ENCODE results near the gene RIMBP3B.
"Not testable (repeated sequence)": the region's sequence is repeated elsewhere in the genome, so short reads cannot be mapped to it uniquely, and the experiment has no call there.

The RIMBP3B gene

DNA sequence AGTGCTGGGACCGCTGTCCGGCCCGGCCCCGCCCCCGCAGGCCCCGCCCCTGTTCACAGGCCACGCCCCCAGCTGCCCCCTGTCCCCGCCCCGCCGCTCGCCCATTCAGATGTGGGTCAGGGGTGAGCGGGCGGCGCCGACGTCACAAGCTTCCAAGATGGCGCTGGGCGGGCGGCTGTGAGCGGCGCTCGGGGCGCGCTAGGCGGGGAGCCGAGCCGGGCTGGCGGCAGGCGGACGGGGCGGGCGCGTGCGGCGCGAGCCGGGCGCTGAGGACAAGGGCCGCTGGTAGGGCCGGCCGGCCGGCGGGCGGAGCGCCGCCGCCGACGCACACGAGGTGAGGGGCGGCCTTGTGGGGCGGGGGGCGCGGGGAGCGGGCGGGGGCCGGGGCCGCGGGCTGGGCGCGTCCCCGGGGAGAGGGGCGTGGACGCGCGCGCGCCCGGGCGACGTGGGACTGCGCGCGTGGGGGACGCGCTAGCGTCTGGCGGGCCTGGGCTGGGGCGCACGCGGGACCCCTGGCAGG lies 33.7 kb downstream of the RIMBP3B start, which contains the start of gene HIC2:
Gene HIC2 (plus strand): TSS at position 145 of the 520 bp plus-strand sequence. CDS start 25,461 bp downstream, outside the sequence.
- not testable (repeated sequence) for DNase-seq

DNA sequence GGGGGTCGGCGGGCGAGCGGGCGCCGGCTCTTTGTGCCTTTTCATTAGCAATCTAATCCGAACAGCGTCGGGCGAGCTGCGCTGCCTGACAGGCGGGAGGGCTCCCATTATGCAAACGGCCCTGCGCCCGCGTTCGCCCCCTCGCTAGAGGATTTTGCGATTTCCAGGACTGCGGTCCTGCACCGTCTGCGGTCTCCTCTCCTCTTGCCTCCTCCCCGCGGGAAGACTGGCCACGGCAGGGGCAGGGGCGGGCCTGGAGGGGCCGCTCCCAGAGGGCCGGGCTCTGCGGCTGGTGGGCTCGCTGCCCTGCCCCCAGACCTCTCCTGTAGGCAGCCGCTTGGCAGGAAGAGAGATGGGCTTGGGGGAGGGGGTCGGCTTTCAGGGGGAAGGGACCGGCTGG lies 34.3 kb downstream of the RIMBP3B start:
- not testable (repeated sequence) for DNase-seq

DNA sequence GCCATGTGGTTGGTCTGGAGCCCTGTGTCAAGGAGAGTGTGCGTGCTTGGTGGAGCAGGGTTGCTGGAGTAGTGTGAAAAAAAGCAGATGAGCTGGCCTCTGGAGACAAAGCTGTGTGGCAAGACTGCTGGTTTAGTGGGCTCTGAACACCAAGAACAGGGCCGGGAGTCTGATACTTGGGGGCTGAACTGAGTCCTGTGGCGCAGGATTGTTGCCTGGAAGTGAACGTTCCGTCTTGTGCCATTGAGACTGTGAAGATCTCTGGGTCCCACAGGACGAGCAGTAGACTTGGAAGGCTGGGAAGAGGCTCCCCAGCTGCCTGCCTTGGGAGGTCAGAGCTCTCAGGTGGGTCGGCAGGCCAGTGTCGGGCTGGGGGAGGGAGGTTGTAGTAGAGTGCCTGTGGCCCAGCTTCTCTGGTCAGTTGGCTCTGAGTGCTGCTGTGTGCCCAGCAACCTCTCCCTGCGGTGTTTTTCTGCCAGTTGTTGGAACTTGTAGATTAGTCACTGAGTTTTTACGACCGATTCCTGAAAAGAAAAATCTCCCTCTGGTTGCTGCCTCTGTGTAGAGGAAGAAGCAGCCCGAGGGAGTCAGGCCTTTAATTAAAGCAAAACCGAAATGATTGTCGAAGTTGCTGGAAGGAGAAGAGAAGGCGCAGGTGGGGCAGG lies 35.6 kb downstream of the RIMBP3B start:
- DNase-seq: not testable (repeated sequence)

DNA sequence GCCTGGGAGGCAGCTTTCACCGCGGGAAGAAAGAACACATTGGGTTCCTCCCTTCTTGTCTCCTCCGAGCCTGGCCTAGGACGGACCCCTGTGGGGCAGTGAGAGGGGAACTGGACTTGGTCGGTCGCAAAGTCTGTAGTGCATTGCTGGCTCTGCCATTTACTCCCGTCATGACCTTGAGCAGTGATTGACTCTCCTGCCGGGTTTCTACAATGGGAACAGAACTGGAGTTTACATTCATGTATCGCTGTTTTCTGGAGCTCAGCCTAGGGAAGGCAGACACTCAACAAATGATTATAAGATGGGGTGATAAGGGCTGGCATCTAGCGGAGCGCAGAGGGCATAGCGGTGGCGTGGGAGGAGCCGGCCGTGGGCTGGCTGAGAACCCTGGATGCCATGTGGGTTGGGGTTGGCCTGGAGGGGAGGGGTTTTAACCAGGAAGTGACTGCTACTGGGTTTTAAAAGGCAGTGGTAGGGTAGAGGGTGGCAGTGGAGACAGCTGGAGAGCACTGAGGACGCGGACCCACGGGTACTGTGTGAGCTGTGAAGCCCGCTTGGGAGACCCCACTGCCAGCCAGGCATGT lies 36.7 kb downstream of the RIMBP3B start:
- not testable (repeated sequence) for DNase-seq

DNA sequence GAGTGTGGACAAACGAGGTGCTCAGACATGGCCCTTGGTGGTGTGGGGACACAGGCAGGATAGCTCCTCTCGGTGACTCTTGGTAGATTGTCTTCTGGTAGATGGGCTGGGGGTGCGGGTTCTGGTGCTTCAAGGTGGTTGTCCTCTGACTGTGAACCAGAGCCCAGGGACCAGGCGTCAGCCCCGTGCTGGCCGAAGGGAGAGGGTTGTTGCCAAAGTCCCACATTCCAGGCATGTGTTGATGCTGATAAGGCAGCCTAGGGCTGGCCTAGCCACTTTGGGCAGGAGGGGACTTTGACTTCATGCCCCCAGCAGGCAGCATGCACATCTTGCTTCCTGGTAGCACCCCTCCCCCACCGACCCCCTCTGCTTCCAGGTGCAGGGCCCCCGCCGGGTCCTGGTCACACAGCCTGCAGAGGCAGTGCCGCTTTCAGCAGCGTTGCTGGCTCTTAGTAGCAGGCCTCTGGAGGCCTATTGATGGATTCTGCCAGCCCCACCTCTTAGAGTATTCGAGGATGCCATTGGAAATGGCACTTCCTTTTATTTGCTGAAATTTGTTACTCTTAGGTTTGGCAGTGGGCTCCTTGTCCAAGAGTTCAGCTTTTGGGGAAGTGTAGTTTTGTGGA lies 40.6 kb downstream of the RIMBP3B start:
- not testable (repeated sequence) for DNase-seq

DNA sequence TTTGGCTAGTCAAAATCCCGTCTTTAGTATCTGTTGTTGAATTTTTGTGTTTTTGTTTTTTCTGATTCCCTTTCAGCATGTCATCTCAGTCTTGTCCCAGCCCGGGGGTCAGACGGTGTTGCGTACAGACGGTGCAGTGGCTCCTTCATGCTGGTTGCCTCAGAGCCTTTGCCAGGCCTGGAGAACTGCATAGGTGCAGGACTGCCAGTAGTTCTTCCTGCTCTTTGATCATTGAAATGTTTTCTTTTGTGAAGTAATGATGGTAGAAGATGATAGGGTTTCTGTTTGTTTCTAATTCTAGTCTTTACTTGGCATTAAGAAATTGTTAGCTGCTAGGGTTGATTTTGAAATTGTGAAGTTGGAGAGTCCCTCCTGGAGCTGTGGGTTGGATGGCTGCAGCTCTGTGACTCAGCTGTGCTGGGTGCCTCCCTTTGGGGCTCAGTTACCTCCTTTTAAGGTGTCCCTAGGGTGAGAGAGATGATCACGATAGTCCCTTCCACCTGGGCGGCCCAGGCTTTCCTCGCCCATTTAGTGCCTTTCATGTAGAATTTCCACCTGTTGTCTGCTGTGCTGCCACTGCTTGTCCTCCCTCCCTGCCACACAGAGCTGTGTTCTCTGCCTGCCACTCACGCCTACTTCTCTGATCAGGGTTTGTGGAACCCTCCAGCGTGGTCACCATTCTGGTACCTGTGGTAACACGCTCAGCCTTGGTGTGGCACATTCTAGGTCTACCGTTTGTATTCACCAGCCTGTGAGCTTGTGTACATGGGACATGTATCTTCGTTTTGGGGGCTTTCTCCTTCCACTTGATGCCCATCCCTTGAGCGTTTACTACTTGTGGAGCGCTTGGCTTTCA lies 51.1 kb downstream of the RIMBP3B start:
- DNase-seq: not testable (repeated sequence)

DNA sequence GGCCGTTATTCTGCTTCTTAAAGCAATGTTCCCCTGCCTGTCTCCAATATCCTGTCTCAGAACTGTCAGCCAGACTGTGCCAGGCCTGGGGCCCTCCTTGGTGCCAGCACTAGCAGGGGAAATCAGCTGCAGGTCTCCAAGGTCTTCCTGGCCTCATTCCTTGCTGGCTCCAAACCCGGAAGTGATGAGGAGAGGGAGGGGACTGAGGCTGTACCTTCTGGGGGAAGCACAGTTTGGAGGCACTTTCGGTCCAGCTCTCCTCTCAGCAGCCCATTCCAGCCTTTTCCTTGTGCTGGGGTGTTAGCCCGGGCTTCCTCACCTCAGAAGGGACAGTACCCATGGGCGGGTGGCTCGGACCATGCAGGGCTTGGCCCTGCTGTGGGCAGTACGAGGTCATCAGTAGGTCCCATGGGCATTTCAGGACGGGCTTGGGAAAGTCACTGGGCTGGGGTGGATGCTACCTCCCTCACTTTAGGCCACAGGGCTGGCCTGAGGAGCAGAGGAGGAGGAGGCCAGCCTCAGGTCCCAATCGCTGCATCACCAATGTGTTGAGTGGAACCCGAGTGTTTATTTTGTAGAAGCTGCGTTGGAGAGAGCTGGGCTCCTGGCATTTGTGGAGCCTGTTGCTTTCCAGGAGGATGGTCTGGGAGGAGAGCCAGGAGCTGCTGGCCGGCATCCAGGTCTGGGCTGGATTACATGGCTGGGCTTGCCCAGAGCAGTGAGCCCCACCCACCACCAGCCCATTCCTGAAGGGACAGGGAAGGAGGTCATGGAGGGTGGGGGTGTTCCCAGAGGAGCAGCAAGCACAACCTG lies 52.7 kb downstream of the RIMBP3B start:
- not testable (repeated sequence) for DNase-seq

DNA sequence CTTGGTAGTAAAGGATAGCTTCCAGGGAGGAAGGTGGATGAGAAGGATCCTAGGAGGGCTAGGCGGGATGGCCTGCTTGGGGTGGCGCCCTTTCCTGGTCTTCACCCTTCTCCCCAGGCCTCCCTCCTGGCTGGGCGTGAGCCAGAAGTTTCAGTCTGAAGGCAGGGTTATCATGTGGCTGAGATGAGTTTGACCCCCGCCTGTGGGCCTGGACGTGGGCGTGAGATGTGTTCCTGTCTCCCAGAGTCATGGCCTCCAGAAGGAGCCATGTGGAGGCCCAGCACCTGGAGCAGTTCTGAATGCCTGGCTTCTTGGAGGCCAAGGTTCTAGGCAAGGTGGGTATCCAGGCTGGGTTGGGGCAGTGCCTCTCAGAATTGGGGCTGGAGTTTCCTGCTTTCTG lies 54.5 kb downstream of the RIMBP3B start:
- DNase-seq: not testable (repeated sequence)
